Osteocyte (in vitro differentiated cells): Measurements from ENCODE around the gene DNAJA2. TPM values are rescaled to one million over a fixed set of nuclear protein-coding genes. Genes with fewer than 3 reads are reported as not detected.

Experiments
- DNase-seq: peaks from one replicate; pipeline ENCODE4 v3.0.0; 2021; ENCODE audit warnings: mixed read lengths; ENCODE audit not compliant: unreplicated experiment; ENCODE audit errors: extremely low spot score
- H3K27ac Mint-ChIP-seq: one replicate; pipeline ENCODE4 v1.8.0; 2021; ENCODE audit warnings: mild to moderate bottlenecking, mixed read lengths; ENCODE audit not compliant: unreplicated experiment
- H3K27me3 Mint-ChIP-seq: one replicate; pipeline ENCODE4 v1.8.0; 2021; ENCODE audit warnings: mixed read lengths; ENCODE audit not compliant: unreplicated experiment
- H3K36me3 Mint-ChIP-seq: one replicate; pipeline ENCODE4 v1.8.0; 2021; ENCODE audit warnings: mixed read lengths; ENCODE audit not compliant: unreplicated experiment
- H3K4me1 Mint-ChIP-seq: one replicate; pipeline ENCODE4 v1.8.0; 2021; ENCODE audit warnings: mixed read lengths; ENCODE audit not compliant: unreplicated experiment
- H3K4me3 Mint-ChIP-seq: one replicate; pipeline ENCODE4 v1.8.0; 2021; ENCODE audit warnings: mild to moderate bottlenecking, moderate library complexity, mixed read lengths; ENCODE audit not compliant: unreplicated experiment
- H3K9me3 Mint-ChIP-seq: one replicate; pipeline ENCODE4 v1.8.0; 2021; ENCODE audit warnings: mixed read lengths; ENCODE audit not compliant: unreplicated experiment
- CTCF ChIP-seq: fragments of 200-600 bp; sonication (generic); IDR thresholded peaks from 2 replicates; pipeline ENCODE4 v1.5.0; 2021; ENCODE audit warnings: antibody characterized with exemption, mild to moderate bottlenecking, moderate library complexity
- total RNA-seq: library from RNA; stranded (reverse); gene quantifications from 2 replicates; pipeline ENCODE4 v1.2.1, GENCODE V29; 2021

The DNAJA2 gene
- total RNA-seq, 1 donor from 2014 or later: 60.2 TPM

- no peak overlapping the region for H3K4me3 Mint-ChIP-seq
- no peak overlapping the region for H3K27ac Mint-ChIP-seq
- no peak for DNase-seq
- no peaks in the 10 kb centered on the region for H3K9me3 Mint-ChIP-seq
- no peaks in the 10 kb centered on the region for H3K4me1 Mint-ChIP-seq
- H3K36me3 Mint-ChIP-seq: no peaks in the 10 kb centered on the region
- H3K27me3 Mint-ChIP-seq: peaks cover 6% of the 10 kb centered on the region
- TF ChIP-seq CTCF: no peak
Observed at GRCh38 chr16:46997844-46998243, 24.4 kb upstream of the DNAJA2 start.

GRCh38 chr16:46996952-46997458, 23.5 kb upstream of the DNAJA2 start:
- TF ChIP-seq CTCF: no peak
- peaks cover 6% of the 10 kb centered on the region for H3K27me3 Mint-ChIP-seq
- no peak overlapping the region for H3K4me3 Mint-ChIP-seq
- DNase-seq: no peak
- no peaks in the 10 kb centered on the region for H3K4me1 Mint-ChIP-seq
- H3K36me3 Mint-ChIP-seq: no peaks in the 10 kb centered on the region
- no peak overlapping the region for H3K27ac Mint-ChIP-seq
- H3K9me3 Mint-ChIP-seq: no peaks in the 10 kb centered on the region

GRCh38 chr16:46996391-46996790, 22.9 kb upstream of the DNAJA2 start:
- Mint-ChIP-seq H3K27ac (no peak overlapping the region), H3K4me3 (no peak overlapping the region), H3K36me3 (no peaks in the 10 kb centered on the region), H3K27me3 (peaks cover 6% of the 10 kb centered on the region), H3K4me1 (no peaks in the 10 kb centered on the region), H3K9me3 (no peaks in the 10 kb centered on the region)
- no peak for TF ChIP-seq CTCF
- DNase-seq: no peak

GRCh38 chr16:46991729-46992704, 18.5 kb upstream of the DNAJA2 start:
- Mint-ChIP-seq H3K9me3 (no peaks in the 10 kb centered on the region), H3K4me1 (peaks cover 2% of the 10 kb centered on the region), H3K4me3 (no peak overlapping the region), H3K27me3 (peaks cover 19% of the 10 kb centered on the region), H3K36me3 (no peaks in the 10 kb centered on the region), H3K27ac (no peak overlapping the region)
- DNase-seq: no peak
- TF ChIP-seq CTCF: no peak

- Mint-ChIP-seq H3K36me3 (no peaks in the 10 kb centered on the region), H3K4me1 (peaks cover 2% of the 10 kb centered on the region), H3K27ac (no peak overlapping the region), H3K4me3 (no peak overlapping the region), H3K27me3 (peaks cover 31% of the 10 kb centered on the region), H3K9me3 (no peaks in the 10 kb centered on the region)
- DNase-seq: no peak
- TF ChIP-seq CTCF: no peak
Observed at GRCh38 chr16:46986896-46987295, 13.4 kb upstream of the DNAJA2 start.
